Muscle layer of duodenum (tissue), 2 donors: Measurements from ENCODE around the gene OR13C2.
"Not testable (repeated sequence)": the region's sequence is repeated elsewhere in the genome, so short reads cannot be mapped to it uniquely, and the experiment has no call there.

Experiments
- H3K27ac ChIP-seq: one replicate; pipeline ENCODE4 v1.7.0; 2013; ENCODE audit warnings: mild to moderate bottlenecking, low read length
- H3K27me3 ChIP-seq: one replicate; pipeline ENCODE4 v1.7.0; 2013; ENCODE audit warnings: low read depth, mild to moderate bottlenecking, control low read depth, low read length
- H3K36me3 ChIP-seq, 2 donors: one replicate each; pipeline ENCODE4 v1.7.0; 2013; ENCODE audit warnings: low read length in 2 of 2, control low read depth in 1 of 2, mild to moderate bottlenecking in 1 of 2; ENCODE audit not compliant: insufficient read depth in 2 of 2, control insufficient read depth in 1 of 2
- H3K4me1 ChIP-seq, 2 donors: one replicate each; pipeline ENCODE4 v1.7.0; 2013; ENCODE audit warnings: low read length in 2 of 2, mild to moderate bottlenecking in 2 of 2, control low read depth in 1 of 2, moderate library complexity in 1 of 2; ENCODE audit not compliant: insufficient read depth in 2 of 2, control insufficient read depth in 1 of 2
- H3K4me3 ChIP-seq, 2 donors: one replicate each; pipeline ENCODE4 v1.7.0; 2013; ENCODE audit warnings: low read length in 2 of 2, low read depth in 1 of 2, mild to moderate bottlenecking in 1 of 2
- H3K9me3 ChIP-seq, 2 donors: one replicate each; pipeline ENCODE4 v1.7.0; 2013; ENCODE audit warnings: low read length in 2 of 2, control low read depth in 1 of 2, mild to moderate bottlenecking in 1 of 2; ENCODE audit not compliant: control insufficient read depth in 1 of 2
- donor health status: healthy.

Gene OR13C2, protein sequence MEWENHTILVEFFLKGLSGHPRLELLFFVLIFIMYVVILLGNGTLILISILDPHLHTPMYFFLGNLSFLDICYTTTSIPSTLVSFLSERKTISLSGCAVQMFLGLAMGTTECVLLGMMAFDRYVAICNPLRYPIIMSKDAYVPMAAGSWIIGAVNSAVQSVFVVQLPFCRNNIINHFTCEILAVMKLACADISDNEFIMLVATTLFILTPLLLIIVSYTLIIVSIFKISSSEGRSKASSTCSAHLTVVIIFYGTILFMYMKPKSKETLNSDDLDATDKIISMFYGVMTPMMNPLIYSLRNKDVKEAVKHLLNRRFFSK

DNA sequence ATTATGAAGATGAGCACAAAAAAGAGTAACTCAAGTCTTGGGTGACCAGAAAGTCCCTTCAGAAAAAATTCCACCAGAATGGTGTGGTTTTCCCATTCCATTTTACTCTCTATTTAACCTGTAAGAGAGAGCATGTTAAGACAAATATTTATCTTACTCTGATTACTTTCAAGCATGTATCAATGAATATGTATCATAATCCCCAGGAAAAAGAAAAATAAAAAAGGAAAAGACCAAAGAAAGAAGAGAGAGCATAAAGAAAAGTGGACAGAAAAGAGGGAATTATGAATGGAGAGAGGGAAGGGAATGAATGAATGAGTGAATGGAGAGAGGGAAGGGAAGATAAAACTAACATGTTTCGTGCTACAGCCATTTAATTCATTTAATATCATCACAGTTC, at the start of gene OR13C2:
OR13C2 (minus strand) TSS at position 101 of the 400 bp plus-strand sequence; CDS start at position 101, 0 bp downstream.
- H3K4me3 ChIP-seq, H3K27me3 ChIP-seq, H3K36me3 ChIP-seq, H3K4me1 ChIP-seq, H3K9me3 ChIP-seq, H3K27ac ChIP-seq: not testable (repeated sequence)

DNA sequence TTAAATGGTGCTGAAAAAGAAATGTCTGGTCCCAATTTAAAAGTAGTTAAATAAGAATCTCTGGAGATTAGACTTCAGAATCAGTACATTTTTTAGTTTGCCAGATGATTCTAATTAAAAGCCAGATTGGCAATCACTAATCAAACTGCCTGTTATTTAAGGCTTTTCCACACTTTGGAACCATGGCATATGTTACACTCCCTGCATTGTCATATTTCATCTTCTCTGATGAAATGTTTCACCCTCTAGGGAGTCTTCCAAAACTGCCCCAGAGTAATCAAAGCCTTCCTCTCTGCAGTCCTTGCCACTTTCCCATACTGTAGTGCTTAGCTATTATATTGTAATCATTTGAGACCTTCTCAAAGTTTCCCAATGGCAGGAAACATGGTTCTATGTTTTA, 30.0 kb upstream of the OR13C2 start:
- Histone ChIP-seq H3K4me1 (no peaks in the 10 kb centered on the region), H3K9me3 (peaks cover 4 to 27% of the 10 kb centered on the region in 2 donors), H3K4me3 (no peak overlapping the region), H3K27me3 (no peaks in the 10 kb centered on the region), H3K36me3 (no peaks in the 10 kb centered on the region), H3K27ac (no peak overlapping the region)

DNA sequence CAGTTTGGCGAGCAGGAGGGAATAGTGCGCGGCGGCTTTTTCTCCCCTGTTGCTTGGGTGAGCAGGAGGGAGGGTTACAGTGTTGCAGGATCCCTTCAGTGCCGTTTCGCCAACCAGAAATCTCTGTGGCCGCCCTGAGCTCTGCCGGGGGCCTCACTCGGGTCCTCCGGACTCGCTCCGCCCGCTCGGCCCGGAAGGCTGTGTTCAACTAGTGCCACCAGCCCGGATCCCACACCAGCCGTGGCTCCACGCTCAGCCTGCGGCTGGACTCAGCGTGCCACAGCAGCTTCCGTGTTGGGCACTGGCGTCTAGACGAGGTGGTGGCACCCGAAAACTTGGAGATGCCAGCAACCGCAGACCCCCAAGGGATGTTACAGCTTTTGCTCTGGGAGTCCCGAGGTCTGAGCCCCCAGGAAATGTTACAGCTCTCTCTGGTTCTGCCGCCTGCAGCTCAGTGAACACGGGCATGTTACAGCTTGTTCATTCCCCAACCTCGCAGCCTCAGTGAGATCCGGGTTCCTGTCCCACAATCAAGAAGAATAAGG, 28.6 kb upstream of the OR13C2 start:
- Histone ChIP-seq H3K9me3 (peaks cover 4 to 19% of the 10 kb centered on the region in 2 donors), H3K27me3 (no peaks in the 10 kb centered on the region), H3K27ac (no peak overlapping the region), H3K36me3 (no peaks in the 10 kb centered on the region), H3K4me1 (no peaks in the 10 kb centered on the region), H3K4me3 (no peak overlapping the region)

DNA sequence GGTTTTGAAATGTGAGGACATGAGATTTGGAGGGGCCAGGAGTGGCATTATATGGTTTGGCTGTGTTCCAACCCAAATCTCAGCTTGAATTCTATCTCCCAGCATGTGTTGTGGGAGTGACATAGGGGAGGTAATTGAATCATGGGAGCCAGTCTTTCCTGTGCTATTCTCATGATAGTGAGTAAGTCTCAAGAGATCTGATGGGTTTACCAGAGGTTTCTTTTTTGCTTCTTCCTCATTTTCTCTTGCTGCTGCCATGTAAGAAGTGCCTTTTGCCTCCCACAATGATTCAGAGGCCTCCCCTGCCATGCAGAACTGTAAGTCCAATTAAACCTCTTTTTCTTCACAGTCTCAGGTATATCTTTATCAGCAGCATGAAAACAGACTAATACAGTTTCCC, 20.5 kb upstream of the OR13C2 start:
- not testable (repeated sequence) for H3K9me3 ChIP-seq, H3K27ac ChIP-seq, H3K4me3 ChIP-seq, H3K36me3 ChIP-seq, H3K27me3 ChIP-seq, H3K4me1 ChIP-seq

DNA sequence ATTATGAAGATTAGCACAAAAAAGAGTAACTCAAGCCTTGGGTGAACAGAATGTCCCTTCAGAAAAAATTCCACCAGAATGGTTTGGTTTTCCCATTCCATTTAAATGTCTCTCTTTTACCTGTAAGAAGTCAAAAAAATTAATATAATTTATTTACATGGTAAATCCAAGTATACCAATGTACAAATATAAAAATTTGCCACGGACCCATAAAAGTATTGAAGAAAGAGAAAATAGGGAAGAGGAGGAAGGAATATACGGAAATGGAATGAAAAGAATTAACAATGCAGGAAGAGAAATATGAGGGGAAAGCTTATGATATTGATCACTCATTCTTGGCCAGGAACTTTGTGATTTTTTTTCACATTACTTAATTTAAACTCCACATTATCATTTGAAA, 12.7 kb upstream of the OR13C2 start, which contains the start of gene OR13C9:
OR13C9 (minus strand) TSS at position 101 of the 400 bp plus-strand sequence; CDS start at position 101, 0 bp downstream.
- no peak within 1 kb of the TSS for H3K27ac ChIP-seq
- no peak within 1 kb of the TSS for H3K4me3 ChIP-seq
- no peaks in the 10 kb centered on the region for H3K4me1 ChIP-seq
- H3K27me3 ChIP-seq, result no peaks in the 10 kb centered on the region
- H3K9me3 ChIP-seq, result no peaks in the 10 kb centered on the region
- no peaks in the 10 kb centered on the region for H3K36me3 ChIP-seq

DNA sequence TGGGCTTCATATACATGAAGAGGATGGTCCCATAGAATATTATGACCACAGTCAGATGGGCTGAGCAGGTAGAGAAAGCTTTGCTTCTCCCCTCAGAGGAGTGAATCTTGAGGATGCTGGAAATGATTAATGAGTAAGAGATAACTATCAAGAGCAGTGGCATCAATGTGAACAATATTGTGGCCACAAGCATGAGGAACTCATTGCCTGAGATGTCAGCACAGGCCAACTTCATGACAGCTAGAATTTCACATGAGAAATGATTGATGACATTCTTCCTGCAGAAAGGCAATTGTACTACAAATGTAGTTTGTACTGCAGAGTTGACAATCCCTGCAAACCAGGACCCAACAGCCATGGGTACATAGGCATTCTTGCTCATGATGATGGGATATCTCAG, 12.0 kb upstream of the OR13C2 start:
- no peaks in the 10 kb centered on the region for H3K9me3 ChIP-seq
- no peak overlapping the region for H3K27ac ChIP-seq
- H3K27me3 ChIP-seq, result no peaks in the 10 kb centered on the region
- H3K4me1 ChIP-seq, result no peaks in the 10 kb centered on the region
- H3K4me3 ChIP-seq, result no peak overlapping the region
- H3K36me3 ChIP-seq, result no peaks in the 10 kb centered on the region

DNA sequence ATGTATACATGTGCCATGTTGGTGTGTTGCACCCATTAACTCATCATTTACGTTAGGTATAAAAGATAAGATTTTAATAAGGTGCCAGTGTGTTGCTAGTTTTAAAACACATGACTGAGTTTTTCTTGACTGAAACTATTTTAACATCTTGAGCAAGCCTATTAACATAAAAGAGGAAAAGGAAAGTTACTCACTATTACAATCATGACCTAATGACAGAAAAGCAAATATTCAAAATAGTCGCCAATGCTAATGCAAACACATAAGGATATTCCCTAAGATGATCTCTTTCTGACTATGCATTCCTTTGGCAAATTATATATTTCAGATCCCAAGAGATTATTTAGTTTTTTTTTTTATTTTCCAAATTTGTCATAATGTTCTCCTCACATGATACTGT, 5.8 kb upstream of the OR13C2 start:
- Histone ChIP-seq H3K4me1 (no peaks in the 10 kb centered on the region), H3K36me3 (no peaks in the 10 kb centered on the region), H3K27me3 (no peaks in the 10 kb centered on the region), H3K27ac (no peak overlapping the region), H3K4me3 (no peak overlapping the region), H3K9me3 (no peaks in the 10 kb centered on the region)

DNA sequence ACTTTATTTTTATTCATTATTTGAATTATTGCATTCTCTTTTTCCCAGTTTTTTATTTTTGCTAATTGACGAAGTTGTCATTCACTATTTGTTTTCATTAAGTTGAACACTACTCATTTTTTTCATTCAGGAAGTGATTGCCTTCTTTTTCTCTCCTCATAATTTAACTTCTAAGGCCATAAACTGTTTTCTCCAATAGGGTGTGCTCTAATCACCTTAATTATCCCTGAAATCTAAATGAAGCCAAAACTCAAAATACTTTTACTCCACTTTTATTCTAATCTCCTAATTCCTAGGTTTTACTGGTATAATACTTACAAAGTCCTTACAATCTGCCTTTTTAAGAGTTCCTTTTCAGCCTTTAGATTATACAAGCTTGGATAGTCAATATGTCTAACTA, 2.9 kb upstream of the OR13C2 start:
- Histone ChIP-seq H3K27me3 (no peaks in the 10 kb centered on the region), H3K27ac (no peak overlapping the region), H3K9me3 (no peaks in the 10 kb centered on the region), H3K36me3 (no peaks in the 10 kb centered on the region), H3K4me3 (no peak overlapping the region), H3K4me1 (no peaks in the 10 kb centered on the region)

DNA sequence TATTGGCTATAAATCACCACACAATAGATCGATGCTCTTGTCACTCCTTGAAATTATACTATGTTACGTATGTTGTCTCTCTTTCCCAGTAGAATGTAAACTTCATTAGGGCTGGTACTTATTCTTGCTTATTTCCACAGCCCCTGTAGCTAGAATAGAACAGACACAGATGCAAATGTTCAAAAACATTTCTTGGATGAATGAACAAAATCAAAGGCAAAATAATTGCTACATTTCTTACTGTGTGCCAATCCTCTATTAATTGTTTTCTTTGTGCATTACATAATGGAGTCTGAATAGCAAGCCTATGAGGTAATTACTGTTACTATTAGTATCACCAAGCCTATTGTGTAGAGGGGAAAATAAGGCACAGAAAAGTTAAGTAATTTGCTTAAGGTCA, 725 bp upstream of the OR13C2 start:
- Histone ChIP-seq H3K36me3 (no peaks in the 10 kb centered on the region), H3K27me3 (no peaks in the 10 kb centered on the region), H3K4me3 (no peak overlapping the region), H3K9me3 (no peaks in the 10 kb centered on the region), H3K4me1 (no peaks in the 10 kb centered on the region), H3K27ac (no peak overlapping the region)

DNA sequence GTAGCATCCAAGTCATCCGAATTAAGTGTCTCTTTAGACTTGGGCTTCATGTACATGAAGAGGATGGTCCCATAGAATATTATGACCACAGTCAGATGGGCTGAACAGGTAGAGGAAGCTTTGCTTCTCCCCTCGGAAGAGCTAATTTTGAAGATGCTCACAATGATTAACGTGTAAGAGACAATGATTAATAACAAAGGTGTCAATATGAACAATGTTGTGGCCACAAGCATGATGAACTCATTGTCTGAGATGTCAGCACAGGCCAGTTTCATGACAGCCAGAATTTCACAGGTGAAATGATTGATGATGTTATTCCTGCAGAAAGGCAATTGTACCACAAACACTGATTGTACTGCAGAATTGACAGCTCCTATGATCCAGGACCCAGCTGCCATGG, 626 bp downstream of the OR13C2 start:
- H3K27ac ChIP-seq, result no peak overlapping the region
- no peaks in the 10 kb centered on the region for H3K27me3 ChIP-seq
- H3K4me3 ChIP-seq, result no peak overlapping the region
- H3K36me3 ChIP-seq, result no peaks in the 10 kb centered on the region
- H3K9me3 ChIP-seq, result no peaks in the 10 kb centered on the region
- no peaks in the 10 kb centered on the region for H3K4me1 ChIP-seq

DNA sequence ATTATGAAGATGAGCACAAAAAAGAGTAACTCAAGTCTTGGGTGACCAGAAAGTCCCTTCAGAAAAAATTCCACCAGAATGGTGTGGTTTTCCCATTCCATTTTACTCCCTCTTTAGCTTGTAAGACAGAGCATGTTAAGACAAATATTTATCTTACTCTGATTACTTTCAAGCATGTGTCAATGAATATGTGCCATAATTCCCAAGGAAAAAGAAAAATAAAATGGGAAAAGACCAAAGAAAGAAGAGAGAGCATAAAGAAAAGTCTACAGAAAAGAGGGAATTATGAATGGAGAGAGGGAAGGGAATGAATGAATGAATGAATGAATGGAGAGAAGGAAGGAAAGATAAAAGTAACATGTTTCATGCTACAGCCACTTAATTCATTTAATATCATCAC, 6.1 kb downstream of the OR13C2 start, which contains the start of gene OR13C5:
OR13C5 (minus strand) TSS at position 101 of the 400 bp plus-strand sequence; CDS start at position 101, 0 bp downstream.
- H3K4me3 ChIP-seq, H3K9me3 ChIP-seq, H3K36me3 ChIP-seq, H3K4me1 ChIP-seq, H3K27me3 ChIP-seq, H3K27ac ChIP-seq: not testable (repeated sequence)

DNA sequence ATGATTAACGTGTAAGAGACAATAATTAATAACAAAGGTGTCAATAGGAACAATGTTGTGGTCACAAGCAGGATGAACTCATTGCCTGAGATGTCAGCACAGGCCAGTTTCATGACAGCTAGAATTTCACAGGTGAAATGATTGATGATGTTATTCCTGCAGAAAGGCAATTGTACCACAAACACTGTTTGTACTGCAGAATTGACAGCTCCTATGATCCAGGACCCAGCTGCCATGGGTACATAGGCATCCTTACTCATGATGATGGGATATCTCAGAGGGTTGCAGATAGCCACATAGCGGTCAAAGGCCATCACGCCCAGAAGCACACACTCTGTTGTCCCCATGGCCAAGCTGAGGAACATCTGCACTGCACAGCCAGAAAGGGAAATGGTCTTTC, 6.7 kb downstream of the OR13C2 start:
- not testable (repeated sequence) for H3K4me3 ChIP-seq, H3K27me3 ChIP-seq, H3K27ac ChIP-seq, H3K9me3 ChIP-seq, H3K4me1 ChIP-seq, H3K36me3 ChIP-seq
